HCT116 (cell line): ENCODE data around the gene FOXJ2.

Source experiments
- CTCF ChIP-seq, 3 experiments: fragments of 200-600 bp in 1 of 3; sonication (generic) in 1 of 3; IDR thresholded peaks in 2 of 3; conservative IDR thresholded peaks in 1 of 3; 2 replicates each; pipeline ENCODE4 v1.5.1; 2012 to 2017; ENCODE audit warnings: low read depth in 2 of 3, low read length in 2 of 3, antibody characterized with exemption in 1 of 3, borderline replicate concordance in 1 of 3, control low read depth in 1 of 3, mild to moderate bottlenecking in 1 of 3, mixed read lengths in 1 of 3, mixed run types in 1 of 3, moderate library complexity in 1 of 3; ENCODE audit not compliant: insufficient read depth in 1 of 3
- EZH2 ChIP-seq: fragments of 200-600 bp; sonication (generic); IDR thresholded peaks from 2 replicates; pipeline ENCODE4 v1.6.1; 2017; ENCODE audit warnings: antibody characterized with exemption, mixed run types
- EZH2phosphoT487 ChIP-seq: fragments of 200-600 bp; IDR thresholded peaks from 2 replicates; pipeline ENCODE4 v1.6.1; 2018; ENCODE audit warnings: antibody characterized with exemption, borderline replicate concordance
- JUND ChIP-seq: IDR thresholded peaks from 2 replicates; pipeline ENCODE4 v1.6.1; 2012
- POLR2A ChIP-seq: IDR thresholded peaks from 2 replicates; pipeline ENCODE4 v1.7.0; 2011; ENCODE audit warnings: borderline replicate concordance; ENCODE audit not compliant: insufficient read depth, insufficient read length; ENCODE audit errors: extremely low read depth
- POLR2AphosphoS5 ChIP-seq: IDR thresholded peaks from 2 replicates; pipeline ENCODE4 v1.6.1; 2011; ENCODE audit warnings: mild to moderate bottlenecking, low read depth, low read length, moderate library complexity
- RAD21 ChIP-seq: IDR thresholded peaks from 2 replicates; pipeline ENCODE4 v1.6.1; 2012; ENCODE audit warnings: low read depth, mild to moderate bottlenecking
- REST ChIP-seq: IDR thresholded peaks from 2 replicates; pipeline ENCODE4 v1.6.1; 2012; ENCODE audit warnings: low read depth
- SRF ChIP-seq: IDR thresholded peaks from 2 replicates; pipeline ENCODE4 v1.6.1; 2012; ENCODE audit warnings: low read depth
- ZNF274 ChIP-seq: fragments of 200-500 bp; sonication (Bioruptor generic); IDR thresholded peaks from 2 replicates; pipeline ENCODE4 v1.6.1; 2014; ENCODE audit warnings: mild to moderate bottlenecking, low read depth, low read length, inconsistent platforms
- TF ChIP-seq, protein P1 (sequence below): IDR thresholded peaks from 2 replicates; pipeline ENCODE4 v1.6.1; 2012

DNA sequence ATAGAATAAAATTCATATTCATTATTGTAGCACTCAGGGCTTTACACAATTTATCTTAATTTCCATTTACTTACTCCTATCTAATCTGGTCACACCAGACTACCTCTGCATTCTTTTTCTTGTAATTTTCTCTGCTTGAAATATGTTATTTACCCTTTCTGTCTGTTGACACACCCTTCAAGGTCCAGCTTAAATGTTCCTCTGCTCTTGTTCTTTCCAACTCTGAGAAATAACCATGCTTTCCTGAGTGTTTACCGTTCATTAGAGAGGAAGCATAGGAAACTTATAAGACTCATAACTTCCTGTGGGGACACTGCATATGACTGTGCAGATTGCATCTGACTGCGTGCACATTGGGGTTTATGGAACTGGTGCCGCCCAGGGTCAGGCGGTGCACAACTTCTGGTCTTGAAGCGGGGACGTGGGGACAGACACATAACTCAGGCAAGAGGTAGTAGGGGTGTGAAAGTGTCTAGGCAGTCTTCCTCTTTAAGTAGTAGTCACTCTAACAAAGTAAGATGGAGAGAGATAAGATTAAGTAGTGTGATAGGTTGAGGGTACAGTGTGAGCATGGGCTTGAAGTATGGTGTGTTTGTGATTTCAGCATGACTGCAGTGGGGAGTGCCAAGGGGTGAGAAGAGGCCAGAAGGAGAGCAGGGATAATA, 42.6 kb upstream of the FOXJ2 start:
- TF ChIP-seq CTCF (IDR thresholded peaks at IDR 0.05 in 2 of 3, conservative IDR thresholded peaks at IDR 0.05 in 1 of 3; ENCODE audit: borderline replicate concordance in 1 of 3, insufficient read depth in 1 of 3, low read depth in 2 of 3, low read length in 2 of 3) (no peak), POLR2AphosphoS5 (no peak), SRF (no peak), POLR2A (no peak), ZNF274 (no peak), RAD21 (no peak), REST (no peak), EZH2phosphoT487 (no peak), EZH2 (no peak), JUND (no peak)
- TF ChIP-seq, protein P1, sequence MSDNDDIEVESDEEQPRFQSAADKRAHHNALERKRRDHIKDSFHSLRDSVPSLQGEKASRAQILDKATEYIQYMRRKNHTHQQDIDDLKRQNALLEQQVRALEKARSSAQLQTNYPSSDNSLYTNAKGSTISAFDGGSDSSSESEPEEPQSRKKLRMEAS: no peak
